ENCODE results near the gene SELPLG. TPM values are rescaled to one million over a fixed set of nuclear protein-coding genes. Genes with fewer than 3 reads are reported as not detected.
A peak's percentile ranks its signal among the peaks of the same experiment; 100 is the strongest.
"Not testable (repeated sequence)": the region's sequence is repeated elsewhere in the genome, so short reads cannot be mapped to it uniquely, and the experiment has no call there.

The SELPLG gene
- total RNA-seq, 1 donor from 2014 or later: 31.9 TPM

GRCh38 chr12:108663324-108664015, 29.8 kb upstream of the SELPLG start:
- no peak overlapping the region for H3K4me3 ChIP-seq
- intact Hi-C loops (cut with DNase I): no loop called here
- no peaks in the 10 kb centered on the region for H3K9me3 ChIP-seq
- TF ChIP-seq CTCF (IDR thresholded peaks at IDR 0.05): no peak
- peaks cover 11% of the 10 kb centered on the region for H3K36me3 ChIP-seq
- no peaks in the 10 kb centered on the region for H3K27me3 ChIP-seq
- peaks cover 48% of the 10 kb centered on the region for H3K4me1 ChIP-seq
- ATAC-seq (no peak), DNase-seq (no peak)
- H3K27ac ChIP-seq: peak overlapping the region; percentile 83

- ATAC-seq; DNase-seq; H3K9me3 ChIP-seq; H3K4me3 ChIP-seq; intact Hi-C loops (cut with DNase I); H3K4me1 ChIP-seq; H3K27me3 ChIP-seq; H3K27ac ChIP-seq: not testable (repeated sequence)
- peaks cover 33% of the 10 kb centered on the region for H3K36me3 ChIP-seq
Measured at GRCh38 chr12:108658115-108658514, 24.4 kb upstream of the SELPLG start.

GRCh38 chr12:108657130-108657745, 23.5 kb upstream of the SELPLG start:
- no peak overlapping the region for H3K27ac ChIP-seq
- peaks cover 42% of the 10 kb centered on the region for H3K36me3 ChIP-seq
- ATAC-seq (peak; percentile 45), DNase-seq (no peak)
- no peaks in the 10 kb centered on the region for H3K27me3 ChIP-seq
- no peaks in the 10 kb centered on the region for H3K4me1 ChIP-seq
- TF ChIP-seq CTCF (IDR thresholded peaks at IDR 0.05): no peak
- no peaks in the 10 kb centered on the region for H3K9me3 ChIP-seq
- no peak overlapping the region for H3K4me3 ChIP-seq
- intact Hi-C loops (cut with DNase I): no loop called here

- DNase-seq; H3K4me1 ChIP-seq; H3K27ac ChIP-seq; intact Hi-C loops (cut with DNase I); ATAC-seq; H3K27me3 ChIP-seq; H3K9me3 ChIP-seq; H3K4me3 ChIP-seq: not testable (repeated sequence)
- H3K36me3 ChIP-seq: peaks cover 47% of the 10 kb centered on the region
Measured at GRCh38 chr12:108656247-108656646, 22.6 kb upstream of the SELPLG start.

- H3K27me3 ChIP-seq; H3K4me3 ChIP-seq; H3K4me1 ChIP-seq; DNase-seq; H3K27ac ChIP-seq; ATAC-seq; H3K9me3 ChIP-seq; intact Hi-C loops (cut with DNase I): not testable (repeated sequence)
- H3K36me3 ChIP-seq: peaks cover 50% of the 10 kb centered on the region
Measured at GRCh38 chr12:108655812-108656175, 22.1 kb upstream of the SELPLG start.

- intact Hi-C loops (cut with DNase I); H3K27me3 ChIP-seq; H3K27ac ChIP-seq; H3K4me1 ChIP-seq; DNase-seq; ATAC-seq; H3K4me3 ChIP-seq; H3K9me3 ChIP-seq: not testable (repeated sequence)
- H3K36me3 ChIP-seq: peaks cover 61% of the 10 kb centered on the region
Measured at GRCh38 chr12:108654622-108655021, 20.9 kb upstream of the SELPLG start.

- Histone ChIP-seq H3K4me3 (no peak overlapping the region), H3K27ac (no peak overlapping the region), H3K4me1 (peaks cover 9% of the 10 kb centered on the region), H3K36me3 (peaks cover 66% of the 10 kb centered on the region), H3K27me3 (no peaks in the 10 kb centered on the region), H3K9me3 (no peaks in the 10 kb centered on the region)
- no peak for ATAC-seq
- intact Hi-C loops (cut with DNase I): no loop called here
- no peak for DNase-seq
- TF ChIP-seq CTCF (IDR thresholded peaks at IDR 0.05): no peak
Measured at GRCh38 chr12:108653922-108654321, 20.2 kb upstream of the SELPLG start.

Data from upper lobe of right lung (tissue), 1 donor.